Neural cell (in vitro differentiated cells): ENCODE measurements around the gene SPATA2L. TPM values are rescaled to one million over a fixed set of nuclear protein-coding genes. Genes with fewer than 3 reads are reported as not detected.

Source experiments
- H2AFZ ChIP-seq: fragments of 200-600, 300-800 bp; sonication (generic), shearing (Covaris generic); 2 replicates; pipeline ENCODE4 v1.6.0; 2014; ENCODE audit warnings: low read depth, mild to moderate bottlenecking, antibody characterized with exemption, low read length, moderate library complexity
- H3F3A ChIP-seq: fragments of 200-600 bp; shearing (Covaris generic); 2 replicates; pipeline ENCODE4 v1.6.1; 2016; ENCODE audit warnings: mild to moderate bottlenecking, moderate library complexity, mixed read lengths, antibody characterized with exemption, low read length; ENCODE audit not compliant: insufficient read depth, poor library complexity, severe bottlenecking
- H3K27ac ChIP-seq: fragments of 200-600, 300-800 bp; sonication (generic), shearing (Covaris generic); 2 replicates; pipeline ENCODE4 v1.5.1; 2014; ENCODE audit warnings: mild to moderate bottlenecking, low read length, moderate library complexity
- H3K27me3 ChIP-seq: fragments of 300-800, 200-600 bp; sonication (generic), shearing (Covaris generic); 2 replicates; pipeline ENCODE4 v1.6.0; 2014; ENCODE audit warnings: mild to moderate bottlenecking, low read depth, low read length, moderate library complexity; ENCODE audit not compliant: insufficient read depth
- H3K36me3 ChIP-seq: fragments of 300-800, 200-600 bp; sonication (generic), shearing (Covaris generic); 2 replicates; pipeline ENCODE4 v1.5.1; 2014; ENCODE audit warnings: mild to moderate bottlenecking, antibody characterized with exemption, low read length, moderate library complexity; ENCODE audit not compliant: insufficient read depth
- H3K4me2 ChIP-seq: fragments of 300-800, 200-600 bp; sonication (generic), shearing (Covaris generic); 2 replicates; pipeline ENCODE4 v1.6.0; 2014; ENCODE audit warnings: mild to moderate bottlenecking, low read length
- H3K4me3 ChIP-seq: fragments of 300-800, 200-600 bp; sonication (generic), shearing (Covaris generic); 2 replicates; pipeline ENCODE4 v1.5.1; 2014; ENCODE audit warnings: mild to moderate bottlenecking, low read length, moderate library complexity
- H3K79me2 ChIP-seq: fragments of 200-600 bp; shearing (Covaris generic); replicated peaks from 2 replicates; pipeline ENCODE4 v1.6.0; 2014; ENCODE audit warnings: mild to moderate bottlenecking, low read length, moderate library complexity; ENCODE audit not compliant: insufficient read depth
- H3K9ac ChIP-seq: fragments of 300-800, 200-600 bp; sonication (generic), shearing (Covaris generic); 2 replicates; pipeline ENCODE4 v1.6.1; 2016; ENCODE audit warnings: mild to moderate bottlenecking, low read length, mixed read lengths
- H3K9me2 ChIP-seq: fragments of 200-600 bp; shearing (Covaris generic); 2 replicates; pipeline ENCODE4 v1.6.1; 2016; ENCODE audit warnings: mild to moderate bottlenecking, low read length, mixed read lengths; ENCODE audit not compliant: insufficient read depth
- H3K9me3 ChIP-seq: fragments of 200-600, 300-800 bp; sonication (generic), shearing (Covaris generic); 2 replicates; pipeline ENCODE4 v1.6.1; 2016; ENCODE audit warnings: mild to moderate bottlenecking, mixed run types, low read length, moderate library complexity, mixed read lengths
- H4K20me1 ChIP-seq: fragments of 200-600 bp; shearing (Covaris generic); 2 replicates; pipeline ENCODE4 v1.6.1; 2016; ENCODE audit warnings: mild to moderate bottlenecking, mixed run types; ENCODE audit not compliant: insufficient read depth
- EP300 ChIP-seq: fragments of 450-650 bp; conservative IDR thresholded peaks from 2 replicates; pipeline ENCODE4 v1.6.1; 2014; ENCODE audit warnings: antibody characterized with exemption, mild to moderate bottlenecking, moderate library complexity; ENCODE audit not compliant: poor library complexity, severe bottlenecking
- EZH2 ChIP-seq: fragments of 200-600, 300-800 bp; shearing (Covaris generic), sonication (generic); IDR thresholded peaks from 2 replicates; pipeline ENCODE4 v1.6.1; 2014; ENCODE audit warnings: antibody characterized with exemption, low read length, borderline replicate concordance, mild to moderate bottlenecking; ENCODE audit not compliant: insufficient read depth, poor library complexity, severe bottlenecking
- MXI1 ChIP-seq: fragments of 450-650 bp; conservative IDR thresholded peaks from 2 replicates; pipeline ENCODE4 v1.6.1; 2014; ENCODE audit warnings: antibody characterized with exemption, mild to moderate bottlenecking; ENCODE audit not compliant: poor library complexity, severe bottlenecking
- POLR2AphosphoS5 ChIP-seq: IDR thresholded peaks from 2 replicates; pipeline ENCODE4 v1.6.1; 2012
- RAD21 ChIP-seq: fragments of 450-650 bp; conservative IDR thresholded peaks from 2 replicates; pipeline ENCODE4 v1.6.1; 2014; ENCODE audit warnings: antibody characterized with exemption, mild to moderate bottlenecking, moderate library complexity
- SMC3 ChIP-seq: fragments of 450-650 bp; conservative IDR thresholded peaks from 2 replicates; pipeline ENCODE4 v1.6.1; 2014; ENCODE audit warnings: antibody characterized with exemption, mild to moderate bottlenecking, moderate library complexity; ENCODE audit not compliant: poor library complexity
- TAF1 ChIP-seq: IDR thresholded peaks from 2 replicates; pipeline ENCODE4 v1.6.1; 2012; ENCODE audit warnings: low read depth
- polyA plus RNA-seq: library from polyadenylated mRNA; depleted of rRNA; stranded (reverse); fragments of >200 nt; gene quantifications from 2 replicates; pipeline ENCODE4 v1.2.3, GENCODE V29; 2014
- TF ChIP-seq, protein P1 (sequence below): fragments of 450-650 bp; IDR thresholded peaks from 2 replicates; pipeline ENCODE4 v1.5.1; 2014; ENCODE audit warnings: antibody characterized with exemption, mild to moderate bottlenecking, moderate library complexity; ENCODE audit not compliant: poor library complexity, severe bottlenecking
- TF ChIP-seq, protein P2 (sequence below): IDR thresholded peaks from 2 replicates; pipeline ENCODE4 v1.6.1; 2012; ENCODE audit warnings: borderline replicate concordance

Gene SPATA2L
- polyA plus RNA-seq, 1 donor from 2014 or later = 39.1 TPM

DNA sequence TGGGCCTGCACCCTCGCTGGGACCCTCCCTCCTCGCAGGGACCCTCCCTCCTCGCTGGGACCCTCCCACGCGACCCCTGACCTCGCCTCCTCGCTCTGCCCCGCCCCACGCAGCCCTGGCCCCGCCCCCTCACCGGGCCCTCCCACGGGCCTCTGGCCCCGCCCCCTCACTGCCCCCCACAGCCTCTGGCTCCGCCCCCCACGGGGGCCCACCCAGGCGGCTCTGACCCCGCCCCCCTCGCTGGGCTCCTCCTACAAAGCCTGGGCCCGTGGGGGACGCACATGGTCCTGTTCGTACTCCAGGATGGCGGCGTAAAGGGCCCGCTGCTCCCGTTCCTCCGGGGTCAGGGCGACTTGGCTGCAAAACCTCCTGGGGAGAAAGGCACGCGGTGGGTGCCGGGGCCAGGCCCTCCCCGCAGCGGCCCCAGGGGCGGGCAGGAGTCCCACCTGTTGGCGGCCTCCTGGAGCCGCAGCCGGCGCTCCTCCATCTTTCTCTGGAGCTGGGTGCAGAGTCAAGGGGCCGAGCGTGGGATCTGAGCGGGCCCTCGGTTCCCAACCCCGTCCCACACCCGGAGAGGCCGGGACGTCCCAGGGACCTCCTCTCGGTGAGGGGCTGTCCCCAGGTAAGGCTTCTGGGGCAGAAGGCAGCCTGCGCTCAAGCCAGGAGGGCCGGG is 10.2 kb upstream of the SPATA2L start:
- Histone ChIP-seq H3K36me3 (no peaks in the 10 kb centered on the region), H3F3A (no peaks in the 10 kb centered on the region), H3K79me2 (no peaks in the 10 kb centered on the region), H3K27me3 (no peaks in the 10 kb centered on the region), H3K4me2 (no peak overlapping the region), H3K9me3 (no peaks in the 10 kb centered on the region), H3K9ac (no peak overlapping the region), H2AFZ (no peak overlapping the region), H3K27ac (no peak overlapping the region), H3K9me2 (no peaks in the 10 kb centered on the region), H4K20me1 (no peaks in the 10 kb centered on the region), H3K4me3 (no peak overlapping the region)
- TF ChIP-seq POLR2AphosphoS5 (no peak), RAD21 (no peak), EP300 (no peak), SMC3 (no peak), MXI1 (no peak), TAF1 (no peak)
- TF ChIP-seq, protein P1, sequence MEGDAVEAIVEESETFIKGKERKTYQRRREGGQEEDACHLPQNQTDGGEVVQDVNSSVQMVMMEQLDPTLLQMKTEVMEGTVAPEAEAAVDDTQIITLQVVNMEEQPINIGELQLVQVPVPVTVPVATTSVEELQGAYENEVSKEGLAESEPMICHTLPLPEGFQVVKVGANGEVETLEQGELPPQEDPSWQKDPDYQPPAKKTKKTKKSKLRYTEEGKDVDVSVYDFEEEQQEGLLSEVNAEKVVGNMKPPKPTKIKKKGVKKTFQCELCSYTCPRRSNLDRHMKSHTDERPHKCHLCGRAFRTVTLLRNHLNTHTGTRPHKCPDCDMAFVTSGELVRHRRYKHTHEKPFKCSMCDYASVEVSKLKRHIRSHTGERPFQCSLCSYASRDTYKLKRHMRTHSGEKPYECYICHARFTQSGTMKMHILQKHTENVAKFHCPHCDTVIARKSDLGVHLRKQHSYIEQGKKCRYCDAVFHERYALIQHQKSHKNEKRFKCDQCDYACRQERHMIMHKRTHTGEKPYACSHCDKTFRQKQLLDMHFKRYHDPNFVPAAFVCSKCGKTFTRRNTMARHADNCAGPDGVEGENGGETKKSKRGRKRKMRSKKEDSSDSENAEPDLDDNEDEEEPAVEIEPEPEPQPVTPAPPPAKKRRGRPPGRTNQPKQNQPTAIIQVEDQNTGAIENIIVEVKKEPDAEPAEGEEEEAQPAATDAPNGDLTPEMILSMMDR = no peak
- TF ChIP-seq, protein P2, sequence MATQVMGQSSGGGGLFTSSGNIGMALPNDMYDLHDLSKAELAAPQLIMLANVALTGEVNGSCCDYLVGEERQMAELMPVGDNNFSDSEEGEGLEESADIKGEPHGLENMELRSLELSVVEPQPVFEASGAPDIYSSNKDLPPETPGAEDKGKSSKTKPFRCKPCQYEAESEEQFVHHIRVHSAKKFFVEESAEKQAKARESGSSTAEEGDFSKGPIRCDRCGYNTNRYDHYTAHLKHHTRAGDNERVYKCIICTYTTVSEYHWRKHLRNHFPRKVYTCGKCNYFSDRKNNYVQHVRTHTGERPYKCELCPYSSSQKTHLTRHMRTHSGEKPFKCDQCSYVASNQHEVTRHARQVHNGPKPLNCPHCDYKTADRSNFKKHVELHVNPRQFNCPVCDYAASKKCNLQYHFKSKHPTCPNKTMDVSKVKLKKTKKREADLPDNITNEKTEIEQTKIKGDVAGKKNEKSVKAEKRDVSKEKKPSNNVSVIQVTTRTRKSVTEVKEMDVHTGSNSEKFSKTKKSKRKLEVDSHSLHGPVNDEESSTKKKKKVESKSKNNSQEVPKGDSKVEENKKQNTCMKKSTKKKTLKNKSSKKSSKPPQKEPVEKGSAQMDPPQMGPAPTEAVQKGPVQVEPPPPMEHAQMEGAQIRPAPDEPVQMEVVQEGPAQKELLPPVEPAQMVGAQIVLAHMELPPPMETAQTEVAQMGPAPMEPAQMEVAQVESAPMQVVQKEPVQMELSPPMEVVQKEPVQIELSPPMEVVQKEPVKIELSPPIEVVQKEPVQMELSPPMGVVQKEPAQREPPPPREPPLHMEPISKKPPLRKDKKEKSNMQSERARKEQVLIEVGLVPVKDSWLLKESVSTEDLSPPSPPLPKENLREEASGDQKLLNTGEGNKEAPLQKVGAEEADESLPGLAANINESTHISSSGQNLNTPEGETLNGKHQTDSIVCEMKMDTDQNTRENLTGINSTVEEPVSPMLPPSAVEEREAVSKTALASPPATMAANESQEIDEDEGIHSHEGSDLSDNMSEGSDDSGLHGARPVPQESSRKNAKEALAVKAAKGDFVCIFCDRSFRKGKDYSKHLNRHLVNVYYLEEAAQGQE = no peak

DNA sequence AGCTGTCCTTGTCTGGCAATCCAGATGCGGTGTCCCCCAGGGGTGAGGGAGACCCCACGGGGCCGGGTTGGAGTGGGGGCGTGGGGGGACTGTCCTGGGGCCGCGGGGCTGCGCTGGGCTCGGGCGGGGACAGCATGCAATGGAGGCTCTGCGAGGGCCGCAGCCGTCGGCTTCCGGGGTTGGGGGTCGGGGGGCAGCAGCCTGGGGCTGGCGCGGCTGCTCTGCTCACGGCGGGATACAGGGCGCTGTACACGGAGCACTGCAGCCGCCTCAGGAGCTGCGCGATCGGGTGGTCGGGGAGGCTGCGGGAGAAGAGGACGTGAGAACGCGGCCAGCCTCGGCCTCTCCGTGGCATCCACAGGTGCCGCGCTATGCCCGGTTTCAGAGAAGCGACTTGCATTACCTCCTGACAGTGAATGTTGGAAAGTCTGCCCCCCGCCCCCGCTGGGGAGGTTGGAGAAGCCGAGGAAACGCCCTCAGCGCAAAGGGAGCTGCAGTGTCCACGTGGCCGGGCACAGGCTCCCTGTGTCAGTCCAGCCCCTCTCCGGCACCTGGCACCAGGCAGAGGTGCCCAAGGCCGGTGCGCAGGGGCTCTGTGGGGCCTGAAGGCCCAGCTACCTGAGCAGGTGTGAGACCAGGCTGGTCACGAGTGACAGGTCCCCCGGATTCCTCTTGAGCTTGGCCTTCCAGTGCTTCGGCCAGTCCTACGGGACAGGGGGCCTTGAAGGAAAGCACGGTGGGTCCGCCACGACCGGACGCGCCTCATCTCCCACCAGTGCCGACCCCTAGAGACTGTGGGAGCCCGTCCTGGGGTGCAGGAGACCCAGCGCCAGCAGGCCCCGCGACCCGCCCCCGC is 9.4 kb upstream of the SPATA2L start:
- no peaks in the 10 kb centered on the region for H4K20me1 ChIP-seq

More for the DNA sequence above, 9.4 kb upstream of the SPATA2L start:
- no peaks in the 10 kb centered on the region for H3K79me2 ChIP-seq
- H3K4me3 ChIP-seq = no peak overlapping the region
- TF ChIP-seq EZH2 (no peak), TAF1 (no peak), EP300 (no peak), MXI1 (no peak), SMC3 (no peak), RAD21 (no peak), POLR2AphosphoS5 (no peak)
- TF ChIP-seq, protein P2 = no peak
- TF ChIP-seq, protein P1 = no peak
- H3K36me3 ChIP-seq = no peaks in the 10 kb centered on the region
- no peak overlapping the region for H3K9ac ChIP-seq
- no peaks in the 10 kb centered on the region for H3K27me3 ChIP-seq
- no peaks in the 10 kb centered on the region for H3F3A ChIP-seq
- no peak overlapping the region for H2AFZ ChIP-seq
- no peaks in the 10 kb centered on the region for H3K9me3 ChIP-seq
- H3K4me2 ChIP-seq = no peak overlapping the region
- H3K9me2 ChIP-seq = no peaks in the 10 kb centered on the region
- no peak overlapping the region for H3K27ac ChIP-seq
